Measurements from ENCODE around the gene LMNA.

- TF ChIP-seq POLR2A (IDR thresholded peaks at IDR 0.05): no peak
- no peak for TF ChIP-seq CTCF (IDR thresholded peaks at IDR 0.05)
These were observed 49.8 kb downstream of the LMNA start for GRCh38 chr1:156164125-156164831.

Measured in Peyer's patch (tissue), 4 donors.